ENCODE measurements around the gene BLTP3A. TPM values are rescaled to one million over a fixed set of nuclear protein-coding genes. Genes with fewer than 3 reads are reported as not detected.

BLTP3A gene
- total RNA-seq, 1 experiment from 2014 or later, result 18.7 TPM

GRCh38 chr6:34836008-34836407, 44.1 kb downstream of the BLTP3A start (continued):
- TF ChIP-seq, protein P1, sequence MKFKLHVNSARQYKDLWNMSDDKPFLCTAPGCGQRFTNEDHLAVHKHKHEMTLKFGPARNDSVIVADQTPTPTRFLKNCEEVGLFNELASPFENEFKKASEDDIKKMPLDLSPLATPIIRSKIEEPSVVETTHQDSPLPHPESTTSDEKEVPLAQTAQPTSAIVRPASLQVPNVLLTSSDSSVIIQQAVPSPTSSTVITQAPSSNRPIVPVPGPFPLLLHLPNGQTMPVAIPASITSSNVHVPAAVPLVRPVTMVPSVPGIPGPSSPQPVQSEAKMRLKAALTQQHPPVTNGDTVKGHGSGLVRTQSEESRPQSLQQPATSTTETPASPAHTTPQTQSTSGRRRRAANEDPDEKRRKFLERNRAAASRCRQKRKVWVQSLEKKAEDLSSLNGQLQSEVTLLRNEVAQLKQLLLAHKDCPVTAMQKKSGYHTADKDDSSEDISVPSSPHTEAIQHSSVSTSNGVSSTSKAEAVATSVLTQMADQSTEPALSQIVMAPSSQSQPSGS (CRISPR knock-in tag; IDR thresholded peaks at IDR 0.05; ENCODE audit: borderline replicate concordance, low read depth), result no peak

GRCh38 chr6:34836451-34836850, 44.6 kb downstream of the BLTP3A start:
- Mint-ChIP-seq H3K4me1 (0 out of 2 replicates have a peak, but pooled peaks cover 4% of the 10 kb centered on the region), H3K27ac (no peak overlapping the region; the same call in 1 of the 2 replicates), H3K4me3 (no peak overlapping the region), H3K36me3 (peaks cover 21% of the 10 kb centered on the region), H3K27me3 (ENCODE audit: low read depth) (no peaks in the 10 kb centered on the region), H3K9me3 (no peaks in the 10 kb centered on the region)
- DNase-seq (ENCODE audit: low spot score) (no peak), ATAC-seq (no peak)
- TF ChIP-seq ZNF396 (CRISPR knock-in tag; IDR thresholded peaks at IDR 0.05; ENCODE audit: borderline replicate concordance) (no peak), ZNF317 (CRISPR knock-in tag; IDR thresholded peaks at IDR 0.05; ENCODE audit: borderline replicate concordance, low read depth) (no peak), FOXJ3 (CRISPR knock-in tag; IDR thresholded peaks at IDR 0.05; ENCODE audit: borderline replicate concordance) (no peak), ZBTB43 (CRISPR knock-in tag; IDR thresholded peaks at IDR 0.05) (no peak), ZNF219 (CRISPR knock-in tag; IDR thresholded peaks at IDR 0.05; ENCODE audit: borderline replicate concordance) (no peak), ZNF671 (CRISPR knock-in tag; IDR thresholded peaks at IDR 0.05) (no peak)
- TF ChIP-seq, protein P2, sequence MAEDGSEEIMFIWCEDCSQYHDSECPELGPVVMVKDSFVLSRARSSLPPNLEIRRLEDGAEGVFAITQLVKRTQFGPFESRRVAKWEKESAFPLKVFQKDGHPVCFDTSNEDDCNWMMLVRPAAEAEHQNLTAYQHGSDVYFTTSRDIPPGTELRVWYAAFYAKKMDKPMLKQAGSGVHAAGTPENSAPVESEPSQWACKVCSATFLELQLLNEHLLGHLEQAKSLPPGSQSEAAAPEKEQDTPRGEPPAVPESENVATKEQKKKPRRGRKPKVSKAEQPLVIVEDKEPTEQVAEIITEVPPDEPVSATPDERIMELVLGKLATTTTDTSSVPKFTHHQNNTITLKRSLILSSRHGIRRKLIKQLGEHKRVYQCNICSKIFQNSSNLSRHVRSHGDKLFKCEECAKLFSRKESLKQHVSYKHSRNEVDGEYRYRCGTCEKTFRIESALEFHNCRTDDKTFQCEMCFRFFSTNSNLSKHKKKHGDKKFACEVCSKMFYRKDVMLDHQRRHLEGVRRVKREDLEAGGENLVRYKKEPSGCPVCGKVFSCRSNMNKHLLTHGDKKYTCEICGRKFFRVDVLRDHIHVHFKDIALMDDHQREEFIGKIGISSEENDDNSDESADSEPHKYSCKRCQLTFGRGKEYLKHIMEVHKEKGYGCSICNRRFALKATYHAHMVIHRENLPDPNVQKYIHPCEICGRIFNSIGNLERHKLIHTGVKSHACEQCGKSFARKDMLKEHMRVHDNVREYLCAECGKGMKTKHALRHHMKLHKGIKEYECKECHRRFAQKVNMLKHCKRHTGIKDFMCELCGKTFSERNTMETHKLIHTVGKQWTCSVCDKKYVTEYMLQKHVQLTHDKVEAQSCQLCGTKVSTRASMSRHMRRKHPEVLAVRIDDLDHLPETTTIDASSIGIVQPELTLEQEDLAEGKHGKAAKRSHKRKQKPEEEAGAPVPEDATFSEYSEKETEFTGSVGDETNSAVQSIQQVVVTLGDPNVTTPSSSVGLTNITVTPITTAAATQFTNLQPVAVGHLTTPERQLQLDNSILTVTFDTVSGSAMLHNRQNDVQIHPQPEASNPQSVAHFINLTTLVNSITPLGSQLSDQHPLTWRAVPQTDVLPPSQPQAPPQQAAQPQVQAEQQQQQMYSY (CRISPR knock-in tag; IDR thresholded peaks at IDR 0.05), result no peak
- TF ChIP-seq, protein P3, sequence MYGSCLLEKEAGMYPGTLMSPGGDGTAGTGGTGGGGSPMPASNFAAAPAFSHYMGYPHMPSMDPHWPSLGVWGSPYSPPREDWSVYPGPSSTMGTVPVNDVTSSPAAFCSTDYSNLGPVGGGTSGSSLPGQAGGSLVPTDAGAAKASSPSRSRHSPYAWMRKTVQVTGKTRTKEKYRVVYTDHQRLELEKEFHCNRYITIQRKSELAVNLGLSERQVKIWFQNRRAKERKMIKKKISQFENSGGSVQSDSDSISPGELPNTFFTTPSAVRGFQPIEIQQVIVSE (CRISPR knock-in tag; IDR thresholded peaks at IDR 0.05; ENCODE audit: borderline replicate concordance), result no peak
- TF ChIP-seq, protein P4, sequence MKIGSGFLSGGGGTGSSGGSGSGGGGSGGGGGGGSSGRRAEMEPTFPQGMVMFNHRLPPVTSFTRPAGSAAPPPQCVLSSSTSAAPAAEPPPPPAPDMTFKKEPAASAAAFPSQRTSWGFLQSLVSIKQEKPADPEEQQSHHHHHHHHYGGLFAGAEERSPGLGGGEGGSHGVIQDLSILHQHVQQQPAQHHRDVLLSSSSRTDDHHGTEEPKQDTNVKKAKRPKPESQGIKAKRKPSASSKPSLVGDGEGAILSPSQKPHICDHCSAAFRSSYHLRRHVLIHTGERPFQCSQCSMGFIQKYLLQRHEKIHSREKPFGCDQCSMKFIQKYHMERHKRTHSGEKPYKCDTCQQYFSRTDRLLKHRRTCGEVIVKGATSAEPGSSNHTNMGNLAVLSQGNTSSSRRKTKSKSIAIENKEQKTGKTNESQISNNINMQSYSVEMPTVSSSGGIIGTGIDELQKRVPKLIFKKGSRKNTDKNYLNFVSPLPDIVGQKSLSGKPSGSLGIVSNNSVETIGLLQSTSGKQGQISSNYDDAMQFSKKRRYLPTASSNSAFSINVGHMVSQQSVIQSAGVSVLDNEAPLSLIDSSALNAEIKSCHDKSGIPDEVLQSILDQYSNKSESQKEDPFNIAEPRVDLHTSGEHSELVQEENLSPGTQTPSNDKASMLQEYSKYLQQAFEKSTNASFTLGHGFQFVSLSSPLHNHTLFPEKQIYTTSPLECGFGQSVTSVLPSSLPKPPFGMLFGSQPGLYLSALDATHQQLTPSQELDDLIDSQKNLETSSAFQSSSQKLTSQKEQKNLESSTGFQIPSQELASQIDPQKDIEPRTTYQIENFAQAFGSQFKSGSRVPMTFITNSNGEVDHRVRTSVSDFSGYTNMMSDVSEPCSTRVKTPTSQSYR (CRISPR knock-in tag; IDR thresholded peaks at IDR 0.05), result no peak
- TF ChIP-seq, protein P5, sequence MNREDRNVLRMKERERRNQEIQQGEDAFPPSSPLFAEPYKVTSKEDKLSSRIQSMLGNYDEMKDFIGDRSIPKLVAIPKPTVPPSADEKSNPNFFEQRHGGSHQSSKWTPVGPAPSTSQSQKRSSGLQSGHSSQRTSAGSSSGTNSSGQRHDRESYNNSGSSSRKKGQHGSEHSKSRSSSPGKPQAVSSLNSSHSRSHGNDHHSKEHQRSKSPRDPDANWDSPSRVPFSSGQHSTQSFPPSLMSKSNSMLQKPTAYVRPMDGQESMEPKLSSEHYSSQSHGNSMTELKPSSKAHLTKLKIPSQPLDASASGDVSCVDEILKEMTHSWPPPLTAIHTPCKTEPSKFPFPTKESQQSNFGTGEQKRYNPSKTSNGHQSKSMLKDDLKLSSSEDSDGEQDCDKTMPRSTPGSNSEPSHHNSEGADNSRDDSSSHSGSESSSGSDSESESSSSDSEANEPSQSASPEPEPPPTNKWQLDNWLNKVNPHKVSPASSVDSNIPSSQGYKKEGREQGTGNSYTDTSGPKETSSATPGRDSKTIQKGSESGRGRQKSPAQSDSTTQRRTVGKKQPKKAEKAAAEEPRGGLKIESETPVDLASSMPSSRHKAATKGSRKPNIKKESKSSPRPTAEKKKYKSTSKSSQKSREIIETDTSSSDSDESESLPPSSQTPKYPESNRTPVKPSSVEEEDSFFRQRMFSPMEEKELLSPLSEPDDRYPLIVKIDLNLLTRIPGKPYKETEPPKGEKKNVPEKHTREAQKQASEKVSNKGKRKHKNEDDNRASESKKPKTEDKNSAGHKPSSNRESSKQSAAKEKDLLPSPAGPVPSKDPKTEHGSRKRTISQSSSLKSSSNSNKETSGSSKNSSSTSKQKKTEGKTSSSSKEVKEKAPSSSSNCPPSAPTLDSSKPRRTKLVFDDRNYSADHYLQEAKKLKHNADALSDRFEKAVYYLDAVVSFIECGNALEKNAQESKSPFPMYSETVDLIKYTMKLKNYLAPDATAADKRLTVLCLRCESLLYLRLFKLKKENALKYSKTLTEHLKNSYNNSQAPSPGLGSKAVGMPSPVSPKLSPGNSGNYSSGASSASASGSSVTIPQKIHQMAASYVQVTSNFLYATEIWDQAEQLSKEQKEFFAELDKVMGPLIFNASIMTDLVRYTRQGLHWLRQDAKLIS (CRISPR knock-in tag; IDR thresholded peaks at IDR 0.05; ENCODE audit: borderline replicate concordance), result no peak
- CTCF ChIA-PET, result no interaction called here
- POLR2A ChIA-PET, result no interaction called here

Measured in WTC11 (cell line).